ENCODE results near the gene CEP164. TPM values are rescaled to one million over a fixed set of nuclear protein-coding genes. Genes with fewer than 3 reads are reported as not detected.

Gene CEP164
- total RNA-seq, 4 donors from 2014 or later, result 22.8 to 56.7 (median 29.7) TPM

DNA sequence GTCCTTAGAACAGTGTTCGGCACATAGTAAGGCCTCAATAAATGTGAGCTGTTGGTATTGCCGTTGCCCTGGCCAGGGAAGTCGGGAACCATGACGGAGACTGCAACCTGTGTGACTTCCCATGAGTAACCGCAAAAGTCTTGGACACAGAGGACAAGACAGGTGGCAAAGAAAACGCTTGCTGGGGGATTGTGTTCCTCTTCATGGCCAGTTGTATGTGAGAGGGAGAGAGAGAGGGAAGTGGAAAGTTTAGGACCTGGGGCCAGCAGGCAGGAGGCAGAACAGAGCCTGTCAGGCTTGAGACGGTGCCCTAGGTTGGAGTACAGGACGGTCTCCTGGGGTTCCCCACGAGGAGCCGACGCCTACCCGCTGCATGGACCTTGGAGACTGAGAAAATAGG is 90.2 kb downstream of the CEP164 start:
- Histone ChIP-seq H3K27ac (no peak overlapping the region), H3K4me1 (no peaks in the 10 kb centered on the region), H3K36me3 (peaks cover 5% of the 10 kb centered on the region), H3K27me3 (no peaks in the 10 kb centered on the region), H3K4me3 (no peak overlapping the region), H3K9me3 (no peaks in the 10 kb centered on the region)
- no peak for TF ChIP-seq EP300 (IDR thresholded peaks at IDR 0.05)
- TF ChIP-seq POLR2A (IDR thresholded peaks at IDR 0.05), result no peak
- TF ChIP-seq, protein P1, sequence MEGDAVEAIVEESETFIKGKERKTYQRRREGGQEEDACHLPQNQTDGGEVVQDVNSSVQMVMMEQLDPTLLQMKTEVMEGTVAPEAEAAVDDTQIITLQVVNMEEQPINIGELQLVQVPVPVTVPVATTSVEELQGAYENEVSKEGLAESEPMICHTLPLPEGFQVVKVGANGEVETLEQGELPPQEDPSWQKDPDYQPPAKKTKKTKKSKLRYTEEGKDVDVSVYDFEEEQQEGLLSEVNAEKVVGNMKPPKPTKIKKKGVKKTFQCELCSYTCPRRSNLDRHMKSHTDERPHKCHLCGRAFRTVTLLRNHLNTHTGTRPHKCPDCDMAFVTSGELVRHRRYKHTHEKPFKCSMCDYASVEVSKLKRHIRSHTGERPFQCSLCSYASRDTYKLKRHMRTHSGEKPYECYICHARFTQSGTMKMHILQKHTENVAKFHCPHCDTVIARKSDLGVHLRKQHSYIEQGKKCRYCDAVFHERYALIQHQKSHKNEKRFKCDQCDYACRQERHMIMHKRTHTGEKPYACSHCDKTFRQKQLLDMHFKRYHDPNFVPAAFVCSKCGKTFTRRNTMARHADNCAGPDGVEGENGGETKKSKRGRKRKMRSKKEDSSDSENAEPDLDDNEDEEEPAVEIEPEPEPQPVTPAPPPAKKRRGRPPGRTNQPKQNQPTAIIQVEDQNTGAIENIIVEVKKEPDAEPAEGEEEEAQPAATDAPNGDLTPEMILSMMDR (IDR thresholded peaks at IDR 0.05), result no peak
- no peak for TF ChIP-seq POLR2AphosphoS5 (IDR thresholded peaks at IDR 0.05)
- 88% methylated on average over 12 of the region's 12 CpGs for WGBS
- DNase-seq (ENCODE audit: low spot score in 2 of 2), result peak in 1 of 2 donors; percentile 44

DNA sequence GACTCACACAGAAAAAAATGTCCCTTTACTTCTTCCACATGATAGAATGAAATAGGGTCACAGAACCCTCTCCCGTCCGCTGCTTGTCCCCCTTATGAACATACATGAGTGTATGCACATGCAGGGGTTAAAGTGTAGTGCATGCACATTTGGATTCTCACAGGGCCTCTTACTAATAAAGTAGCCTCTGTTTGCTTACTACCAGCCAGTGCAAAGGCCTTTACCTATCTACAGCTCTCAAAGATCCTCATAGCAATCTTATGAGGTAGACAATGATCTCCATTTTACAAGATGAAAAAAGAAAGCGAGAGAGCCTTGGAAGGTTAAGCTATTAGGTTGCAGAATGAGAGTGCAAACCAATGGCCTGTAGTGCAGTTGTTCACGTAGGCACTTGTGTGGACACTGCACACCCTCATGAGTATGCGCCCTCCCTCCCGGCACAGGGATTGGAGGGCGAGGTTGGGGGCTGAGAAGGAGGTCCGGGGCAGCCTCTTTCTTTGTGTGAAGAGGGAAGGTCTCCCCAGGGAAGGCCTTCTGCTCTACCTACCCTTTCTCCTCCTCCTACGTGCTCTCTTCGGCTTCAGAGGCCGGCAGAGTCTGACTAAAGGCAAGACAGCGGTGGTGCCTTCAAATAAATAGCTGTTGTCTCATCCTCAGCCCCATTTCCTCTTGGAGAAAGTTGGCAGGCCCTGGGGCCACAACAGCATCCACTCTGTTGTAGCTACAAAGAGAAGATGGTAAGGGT is 91.3 kb downstream of the CEP164 start:
- H3K36me3 ChIP-seq, result no peaks in the 10 kb centered on the region
- H3K27ac ChIP-seq, result no peak overlapping the region
- no peak overlapping the region for H3K4me3 ChIP-seq
- no peak for TF ChIP-seq EP300 (IDR thresholded peaks at IDR 0.05)
- TF ChIP-seq, protein P1 (IDR thresholded peaks at IDR 0.05), result no peak
- no peak for TF ChIP-seq POLR2A (IDR thresholded peaks at IDR 0.05)
- no peak for TF ChIP-seq POLR2AphosphoS5 (IDR thresholded peaks at IDR 0.05)
- H3K9me3 ChIP-seq, result no peaks in the 10 kb centered on the region
- DNase-seq (ENCODE audit: low spot score in 2 of 2), result peak in 1 of 2 donors; percentile 52
- WGBS, result 92% methylated on average over 12 of the region's 12 CpGs
- H3K4me1 ChIP-seq, result no peaks in the 10 kb centered on the region
- H3K27me3 ChIP-seq, result no peaks in the 10 kb centered on the region

DNA sequence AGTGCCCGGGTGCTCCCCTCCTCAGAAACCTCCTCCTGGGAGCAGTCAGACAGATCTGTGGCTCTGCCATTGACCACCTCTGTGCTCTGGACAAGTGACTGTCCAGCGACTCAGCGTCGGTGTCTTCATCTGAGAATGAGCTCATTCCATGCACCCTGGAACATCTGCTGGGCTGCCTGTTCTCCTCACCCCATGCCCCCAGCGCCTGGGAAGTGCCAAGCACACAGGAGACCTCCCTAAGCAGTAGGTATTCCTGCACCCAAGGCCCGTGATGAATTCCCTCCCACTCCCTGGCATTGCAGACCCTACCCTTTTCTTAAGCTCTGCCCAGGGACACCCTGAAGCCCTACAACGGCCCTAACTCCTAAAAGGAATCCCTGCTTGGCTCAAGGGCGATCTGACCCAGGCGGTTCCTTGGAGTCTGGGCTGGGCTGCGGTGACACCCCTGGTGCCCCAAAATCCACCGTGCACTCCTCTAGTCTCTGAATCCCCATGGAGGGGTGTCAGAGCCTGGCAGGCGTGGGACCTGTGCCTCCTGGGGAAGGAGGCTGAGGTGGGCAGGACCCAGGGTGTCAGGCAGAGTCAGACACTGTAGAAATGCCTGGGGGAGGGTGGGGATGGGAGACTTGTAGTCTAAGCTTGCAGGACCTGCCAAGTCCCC is 92.0 kb downstream of the CEP164 start:
- H3K36me3 ChIP-seq, result no peaks in the 10 kb centered on the region
- no peaks in the 10 kb centered on the region for H3K27me3 ChIP-seq
- H3K4me1 ChIP-seq, result no peaks in the 10 kb centered on the region
- TF ChIP-seq EP300 (IDR thresholded peaks at IDR 0.05) (no peak), POLR2A (IDR thresholded peaks at IDR 0.05) (no peak), POLR2AphosphoS5 (IDR thresholded peaks at IDR 0.05) (no peak)
- TF ChIP-seq, protein P1 (IDR thresholded peaks at IDR 0.05), result no peak
- no peak overlapping the region for H3K4me3 ChIP-seq
- peak in 1 of 2 donors; percentile 54 for DNase-seq (ENCODE audit: low spot score in 2 of 2)
- H3K27ac ChIP-seq, result no peak overlapping the region
- WGBS, result 72% methylated on average over 12 of the region's 12 CpGs
- H3K9me3 ChIP-seq, result no peaks in the 10 kb centered on the region

DNA sequence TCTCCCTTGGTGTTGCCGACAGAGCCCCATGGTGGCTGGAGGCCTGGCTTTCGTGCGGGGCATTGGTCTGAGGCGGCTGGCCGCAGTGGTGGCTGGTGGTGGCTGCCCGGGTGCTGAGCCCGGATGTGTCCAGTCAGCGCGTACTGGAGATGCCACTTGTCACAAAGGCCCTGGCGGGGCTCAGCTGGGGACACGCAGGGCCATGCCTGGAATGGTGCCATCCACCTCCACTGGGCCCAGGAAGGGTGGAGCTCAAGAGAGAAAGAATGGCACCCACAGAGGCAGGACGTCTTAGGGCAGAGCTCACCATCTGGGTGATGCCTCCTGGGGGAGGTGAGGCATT is 92.5 kb downstream of the CEP164 start:
- Histone ChIP-seq H3K9me3 (no peaks in the 10 kb centered on the region), H3K27me3 (no peaks in the 10 kb centered on the region), H3K4me3 (no peak overlapping the region), H3K27ac (no peak overlapping the region), H3K36me3 (no peaks in the 10 kb centered on the region), H3K4me1 (no peaks in the 10 kb centered on the region)
- WGBS, result 84% methylated on average over 6 of the region's 12 CpGs
- DNase-seq (ENCODE audit: low spot score in 2 of 2), result peak in 1 of 2 donors; percentile 75
- no peak for TF ChIP-seq EP300 (IDR thresholded peaks at IDR 0.05)
- TF ChIP-seq, protein P1 (IDR thresholded peaks at IDR 0.05), result no peak
- TF ChIP-seq POLR2A (IDR thresholded peaks at IDR 0.05), result no peak
- no peak for TF ChIP-seq POLR2AphosphoS5 (IDR thresholded peaks at IDR 0.05)

DNA sequence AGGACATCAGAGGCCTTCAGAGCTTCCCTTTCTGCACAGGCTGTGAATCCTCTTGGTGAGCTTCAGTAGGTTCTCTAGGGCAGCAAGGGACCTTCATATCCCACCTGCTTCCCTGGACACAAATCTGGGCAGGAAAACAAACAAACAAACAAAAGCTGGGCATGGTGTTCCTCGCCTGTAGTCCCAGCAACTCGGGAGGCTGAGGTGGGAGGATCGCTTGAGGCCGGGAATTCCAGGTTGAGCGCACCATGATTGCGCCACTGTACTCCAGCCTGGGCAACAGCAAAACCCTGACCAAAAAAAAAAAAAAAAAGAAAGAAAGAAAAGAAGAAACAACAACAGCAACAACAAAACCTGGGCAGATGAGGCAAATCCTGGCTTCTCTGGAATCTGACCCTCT is 92.9 kb downstream of the CEP164 start:
- peak in 1 of 2 donors; percentile 29 for DNase-seq (ENCODE audit: low spot score in 2 of 2)
- H3K4me3 ChIP-seq, result no peak overlapping the region
- H3K9me3 ChIP-seq, result no peaks in the 10 kb centered on the region
- no peak overlapping the region for H3K27ac ChIP-seq
- no peaks in the 10 kb centered on the region for H3K36me3 ChIP-seq
- TF ChIP-seq, protein P1 (IDR thresholded peaks at IDR 0.05), result no peak
- TF ChIP-seq EP300 (IDR thresholded peaks at IDR 0.05), result no peak
- H3K4me1 ChIP-seq, result no peaks in the 10 kb centered on the region
- H3K27me3 ChIP-seq, result no peaks in the 10 kb centered on the region
- WGBS, result 92% methylated on average over 6 of the region's 6 CpGs
